GM19468 (cell line): Measurements from ENCODE around the gene SIX6.
"Not testable (repeated sequence)": the region's sequence is repeated elsewhere in the genome, so short reads cannot be mapped to it uniquely, and the experiment has no call there.

ENCODE experiments used
- ATAC-seq: cut with Tn5 transposase; IDR thresholded peaks from one replicate; pipeline ENCODE4 v1.9.1; 2021; ENCODE audit warnings: mild to moderate bottlenecking, moderate library complexity, moderate number of reproducible peaks; ENCODE audit not compliant: unreplicated experiment; ENCODE audit errors: extremely low read depth

Gene SIX6

DNA sequence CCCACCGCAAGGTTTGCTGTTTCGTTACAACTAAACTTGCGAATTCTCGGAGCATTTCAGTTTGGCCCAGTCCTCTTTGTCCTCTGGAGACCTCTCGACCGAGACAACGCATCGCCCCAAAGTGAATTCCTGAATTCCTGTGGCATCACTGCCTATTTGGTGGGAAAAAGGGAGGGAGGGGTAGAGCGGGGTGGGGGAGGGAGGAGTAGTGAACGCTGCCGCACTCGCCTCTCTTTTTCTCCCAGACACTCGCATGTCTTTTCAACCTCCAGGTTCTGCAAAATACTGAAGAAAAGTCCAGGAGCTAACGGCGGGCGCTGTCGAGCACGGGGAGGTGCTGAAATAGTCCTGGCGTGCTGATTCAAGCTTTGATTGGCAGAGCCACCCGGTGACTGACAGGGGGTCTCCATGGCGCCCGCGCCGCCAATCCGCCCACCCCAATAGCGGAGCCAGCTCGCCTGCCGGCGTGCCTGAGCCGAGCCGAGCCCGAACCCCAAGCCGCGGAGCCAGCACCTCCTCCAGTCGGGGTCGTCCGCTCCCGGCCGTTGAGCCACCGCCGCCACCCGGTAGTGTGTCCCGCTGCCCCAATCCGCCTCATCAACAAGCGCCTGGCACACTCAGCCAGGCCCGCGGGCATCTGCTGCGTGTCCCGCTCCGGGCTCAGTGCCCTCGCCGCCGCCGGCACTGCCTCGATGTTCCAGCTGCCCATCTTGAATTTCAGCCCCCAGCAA, at the start of gene SIX6:
Gene SIX6 (plus strand): TSS at position 440 of the 731 bp plus-strand sequence. CDS start 253 bp downstream, at position 693.
- no peak for ATAC-seq

- not testable (repeated sequence) for ATAC-seq
These were observed 28.7 kb upstream of the SIX6 start for GRCh38 chr14:60480248-60480647.

DNA sequence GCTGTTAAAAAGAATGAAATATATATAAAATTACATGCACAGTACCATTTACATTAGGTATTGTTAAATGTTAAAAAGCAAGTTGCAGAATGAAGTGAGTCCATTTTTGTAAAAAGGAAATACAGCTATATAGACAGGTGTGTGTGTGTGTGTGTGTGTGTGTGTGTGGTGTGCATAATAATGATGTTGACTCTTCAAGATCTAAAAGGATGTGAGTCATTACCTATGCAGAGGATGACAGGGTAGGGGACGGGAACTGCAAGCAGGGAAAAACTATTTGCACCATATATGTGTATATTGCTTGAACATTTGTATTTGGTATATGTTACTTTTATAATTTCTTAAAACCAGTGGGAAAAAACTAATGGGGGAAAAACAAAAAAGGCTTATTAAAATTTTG, 26.2 kb upstream of the SIX6 start:
- ATAC-seq, result no peak

DNA sequence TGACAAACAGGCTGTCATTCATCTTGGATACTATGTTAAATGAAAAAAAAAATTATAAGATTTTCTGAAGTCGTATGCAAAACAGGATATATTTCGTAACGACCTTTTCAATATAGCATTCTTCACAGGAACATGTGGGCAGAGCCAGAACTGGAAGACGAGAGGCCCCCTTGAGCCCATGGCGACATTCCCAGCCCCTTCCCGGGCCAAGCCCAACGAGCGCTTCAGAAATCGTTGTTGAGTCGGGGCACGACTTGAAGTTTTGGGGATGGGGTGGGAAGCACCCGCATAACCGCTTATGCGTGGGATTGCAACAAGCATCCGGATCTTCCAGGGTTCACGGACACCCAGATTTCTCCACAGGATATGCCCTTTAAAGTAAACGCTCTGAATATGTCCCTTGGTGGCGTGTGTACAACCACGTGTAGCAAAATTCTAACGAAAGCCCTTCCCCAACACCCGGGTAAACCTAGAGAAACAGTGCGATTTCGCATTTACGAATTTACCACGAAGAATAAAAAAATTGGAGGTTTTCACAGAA, 23.8 kb upstream of the SIX6 start:
- ATAC-seq, result no peak

DNA sequence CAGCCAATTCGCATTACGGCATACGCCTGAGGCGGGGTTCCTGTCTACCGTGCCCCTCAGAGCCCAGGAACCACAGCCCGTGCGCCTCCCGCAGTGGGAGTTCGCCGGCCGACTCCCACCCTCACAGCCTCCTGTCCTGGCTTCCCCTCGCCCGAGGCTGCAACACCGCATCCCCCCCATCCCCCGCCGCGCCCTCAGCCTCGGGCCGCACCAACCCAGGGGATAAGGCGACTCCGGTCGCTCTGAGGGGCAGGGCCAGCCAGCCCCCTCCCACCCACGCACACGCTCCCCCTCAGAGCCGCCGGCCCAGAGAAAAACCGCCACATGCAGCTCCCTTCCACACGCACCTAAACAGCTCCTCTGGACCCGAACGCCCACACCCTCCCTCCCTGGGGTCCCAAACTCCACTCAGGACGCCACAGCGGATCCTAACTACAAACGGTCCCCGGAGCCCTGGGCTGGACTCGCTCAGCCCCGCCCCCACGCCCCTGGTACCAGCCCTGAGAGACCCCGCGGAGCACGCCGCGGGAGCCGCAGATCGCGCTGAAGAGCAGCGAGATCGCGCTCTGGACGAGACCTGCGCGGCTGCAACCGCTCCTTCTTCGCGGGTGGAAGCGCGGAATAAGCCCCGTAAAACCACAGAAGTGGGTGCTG, 23.2 kb upstream of the SIX6 start, which contains the start of gene C14orf39:
Gene C14orf39 (minus strand): TSS at position 466 of the 654 bp plus-strand sequence. CDS start 985 bp downstream, outside the sequence.
- no peak for ATAC-seq

GRCh38 chr14:60487211-60487610, 21.7 kb upstream of the SIX6 start:
- no peak for ATAC-seq

DNA sequence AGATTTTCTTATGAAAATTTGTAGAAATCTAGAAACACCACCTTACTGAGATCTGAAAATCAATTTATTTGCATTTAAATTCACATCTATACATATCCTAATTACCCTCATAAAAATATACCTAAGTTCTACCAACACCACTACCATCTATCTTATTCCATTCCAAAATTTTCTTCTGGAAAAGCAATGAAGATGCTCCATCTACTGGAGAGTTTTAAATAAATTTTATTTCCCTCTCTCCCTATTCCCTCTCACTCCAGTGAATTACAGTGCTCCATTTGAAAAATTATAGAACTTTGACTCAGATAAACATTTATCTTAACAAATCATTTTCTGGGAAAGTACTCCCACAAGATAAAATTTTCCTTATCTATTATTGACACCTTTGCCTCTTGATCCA, 20.8 kb upstream of the SIX6 start:
- ATAC-seq, result no peak

DNA sequence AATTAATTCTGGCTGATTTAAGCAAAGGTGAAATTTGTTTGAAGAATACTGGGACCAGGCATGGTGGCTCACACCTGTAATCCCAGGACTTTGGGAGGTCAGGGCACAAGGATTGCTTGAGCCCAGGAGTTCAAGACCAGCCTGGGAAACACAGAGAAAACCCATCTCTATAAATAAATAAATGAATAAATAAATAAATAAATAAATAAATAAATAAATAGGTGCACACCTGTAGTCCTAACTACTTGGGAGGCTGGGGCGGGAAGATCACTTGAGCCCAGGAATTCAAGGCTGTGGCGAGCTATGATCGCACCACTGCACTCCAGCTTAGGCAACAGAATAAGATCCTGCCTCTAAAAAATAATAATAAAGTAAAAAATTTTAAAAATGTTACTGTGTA, 18.7 kb upstream of the SIX6 start:
- ATAC-seq, result no peak

DNA sequence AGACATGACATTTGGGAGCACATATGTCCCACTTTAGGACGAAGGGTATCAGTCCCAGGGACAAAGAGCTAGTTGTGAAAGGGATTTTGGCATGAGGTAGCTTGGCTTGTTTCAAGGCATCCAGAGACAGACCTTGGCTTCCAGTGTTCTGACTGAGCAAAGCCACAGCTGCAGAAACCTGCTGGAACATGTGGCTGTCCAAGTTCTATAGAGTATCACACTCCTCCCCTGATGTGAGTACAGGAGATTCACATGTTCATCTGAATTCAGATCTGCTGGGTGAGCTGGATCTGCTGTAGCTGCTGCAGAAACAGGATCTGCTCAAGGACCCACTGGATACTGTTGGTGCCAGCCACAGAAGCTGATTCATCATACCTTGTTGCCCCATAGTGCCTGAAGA, 13.0 kb upstream of the SIX6 start:
- ATAC-seq, result no peak

DNA sequence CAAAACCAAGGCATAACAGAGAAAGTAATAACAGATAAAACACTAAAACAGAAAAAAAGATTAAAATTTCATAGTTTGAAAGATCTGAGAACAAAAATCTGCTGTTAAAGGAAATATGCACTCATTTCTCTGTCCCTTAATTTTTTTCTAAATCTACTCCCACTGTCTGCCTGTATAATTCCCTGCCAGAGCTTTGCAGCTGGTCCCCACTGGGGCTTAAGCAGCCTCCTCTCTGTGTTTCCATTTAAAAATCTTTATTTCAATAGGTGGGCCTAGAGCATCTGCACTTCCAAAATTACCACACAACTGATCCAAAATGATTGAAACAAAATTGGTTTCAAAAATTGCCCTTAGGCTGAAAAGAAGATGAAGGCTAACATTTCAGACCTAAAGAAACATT, 6.4 kb upstream of the SIX6 start:
- no peak for ATAC-seq

GRCh38 chr14:60505448-60505847, 3.5 kb upstream of the SIX6 start:
- no peak for ATAC-seq

DNA sequence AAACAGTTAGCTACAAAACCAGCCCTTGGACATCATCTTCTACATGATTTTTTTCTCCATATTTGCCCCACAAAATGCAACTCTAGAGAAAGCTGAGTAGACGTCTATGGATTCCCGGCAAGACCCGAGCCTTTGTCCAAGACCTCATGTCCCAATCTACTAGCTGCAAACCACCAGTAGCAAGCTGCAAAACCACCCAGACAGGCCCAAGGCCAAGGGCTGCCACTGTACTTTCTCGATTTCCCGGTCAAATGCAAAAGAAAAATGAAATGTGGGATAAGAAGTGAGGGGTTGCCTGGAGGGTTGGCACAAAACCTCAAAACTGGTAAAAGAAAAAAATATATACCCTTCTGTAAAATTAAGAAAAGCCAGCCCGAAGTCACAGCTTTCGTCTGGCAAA, 2.9 kb upstream of the SIX6 start:
- ATAC-seq, result no peak

GRCh38 chr14:60506462-60506984, 2.4 kb upstream of the SIX6 start:
- no peak for ATAC-seq

GRCh38 chr14:60506985-60507829, 1.7 kb upstream of the SIX6 start:
- ATAC-seq, result no peak

DNA sequence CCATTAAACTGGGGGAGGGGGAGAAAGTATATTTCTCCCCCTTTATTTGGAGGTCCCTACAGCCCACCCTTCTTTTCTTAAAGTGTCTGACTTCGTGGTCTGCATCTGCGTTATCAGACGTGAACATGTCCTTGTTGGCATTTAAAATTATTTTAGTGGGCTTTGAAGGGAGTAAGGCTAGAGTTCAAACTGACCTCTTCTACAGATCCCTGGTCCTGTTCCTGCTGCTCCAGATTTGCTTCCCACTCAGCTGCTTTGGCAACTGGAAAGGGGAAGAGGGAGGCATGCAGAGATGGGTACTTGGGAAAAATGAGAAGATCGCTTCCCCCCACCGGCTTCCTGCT, 611 bp upstream of the SIX6 start:
- no peak for ATAC-seq

DNA sequence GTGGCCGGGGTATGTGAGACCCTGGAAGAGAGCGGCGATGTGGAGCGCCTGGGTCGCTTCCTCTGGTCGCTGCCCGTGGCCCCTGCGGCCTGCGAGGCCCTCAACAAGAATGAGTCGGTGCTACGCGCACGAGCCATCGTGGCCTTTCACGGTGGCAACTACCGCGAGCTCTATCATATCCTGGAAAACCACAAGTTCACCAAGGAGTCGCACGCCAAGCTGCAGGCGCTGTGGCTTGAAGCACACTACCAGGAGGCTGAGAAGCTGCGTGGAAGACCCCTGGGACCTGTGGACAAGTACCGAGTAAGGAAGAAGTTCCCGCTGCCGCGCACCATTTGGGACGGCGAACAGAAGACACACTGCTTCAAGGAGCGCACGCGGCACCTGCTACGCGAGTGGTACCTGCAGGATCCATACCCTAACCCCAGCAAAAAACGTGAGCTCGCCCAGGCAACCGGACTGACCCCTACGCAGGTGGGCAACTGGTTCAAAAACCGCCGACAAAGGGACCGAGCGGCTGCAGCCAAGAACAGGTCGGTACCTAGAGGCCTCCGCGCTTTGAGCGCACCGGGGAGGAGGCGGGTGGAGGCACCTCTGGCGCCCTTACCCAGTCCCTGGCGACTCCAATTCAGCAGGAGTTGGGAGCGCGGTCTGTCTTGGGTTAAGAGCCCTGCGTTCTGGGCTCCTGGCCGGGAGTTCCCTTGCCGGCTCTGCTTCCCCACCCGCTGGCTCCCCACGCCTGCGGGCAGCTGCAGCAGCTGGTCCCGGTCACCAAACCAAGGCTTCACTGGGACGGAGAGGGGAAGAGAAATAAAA, 700 bp downstream of the SIX6 start:
- no peak for ATAC-seq

GRCh38 chr14:60510254-60510950, 1.5 kb downstream of the SIX6 start:
- no peak for ATAC-seq

DNA sequence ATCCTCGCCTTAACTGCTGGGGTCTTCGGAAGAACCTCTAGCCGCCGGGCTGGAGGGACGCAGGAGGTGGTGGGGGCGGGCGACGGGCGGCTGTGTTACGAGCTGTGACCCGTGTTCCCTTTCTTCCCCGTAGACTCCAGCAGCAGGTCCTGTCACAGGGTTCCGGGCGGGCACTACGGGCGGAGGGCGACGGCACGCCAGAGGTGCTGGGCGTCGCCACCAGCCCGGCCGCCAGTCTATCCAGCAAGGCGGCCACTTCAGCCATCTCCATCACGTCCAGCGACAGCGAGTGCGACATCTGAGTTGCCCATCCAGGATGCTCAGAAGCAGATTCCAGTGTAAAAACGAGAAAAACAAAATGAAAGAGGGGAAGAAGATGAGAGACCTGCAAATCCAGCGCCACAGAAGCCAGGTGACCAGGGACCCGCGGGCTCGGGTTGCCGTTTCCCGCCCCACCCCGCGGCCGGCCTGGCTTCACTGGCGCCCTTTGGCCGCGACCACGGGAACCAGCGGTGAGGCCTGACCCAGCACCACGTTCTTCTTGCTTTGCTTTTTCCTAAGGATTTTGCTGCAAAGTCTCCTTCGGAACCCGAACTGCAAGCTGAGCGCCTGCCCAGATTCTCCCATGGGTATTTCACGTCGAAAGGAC, 2.1 kb downstream of the SIX6 start:
- ATAC-seq, result no peak

DNA sequence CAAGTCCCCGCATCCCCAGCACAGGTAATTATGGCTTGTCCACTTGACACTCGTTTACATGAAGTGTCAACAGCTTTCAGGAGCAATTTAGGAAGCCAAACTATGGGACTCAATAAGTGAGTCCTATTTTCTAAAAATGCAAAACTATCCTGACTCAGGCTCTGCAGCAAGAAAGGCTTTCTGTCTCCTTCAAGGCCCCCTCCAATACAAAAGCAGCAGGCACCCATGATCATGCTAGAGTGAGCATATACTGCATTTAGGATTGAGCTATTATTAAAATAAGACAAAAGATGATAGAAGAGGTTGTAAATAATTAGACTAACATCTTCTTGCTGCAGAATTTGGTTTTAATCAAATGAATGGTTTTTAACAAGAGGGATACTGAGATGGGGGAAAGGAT, 3.2 kb downstream of the SIX6 start:
- ATAC-seq, result no peak
